Loucy (cell line): ENCODE measurements around the gene WDR5B.

Source experiments
- EZH2phosphoT487 ChIP-seq: fragments of 200-600 bp; IDR thresholded peaks from 2 replicates; pipeline ENCODE4 v1.6.1; 2018; ENCODE audit warnings: antibody characterized with exemption, mild to moderate bottlenecking, moderate library complexity, borderline replicate concordance
- TF ChIP-seq, protein P1 (sequence below): fragments of 200-600 bp; sonication (generic); conservative IDR thresholded peaks from 2 replicates; pipeline ENCODE4 v1.5.1; 2014; ENCODE audit warnings: mild to moderate bottlenecking, antibody characterized with exemption, low read length

DNA sequence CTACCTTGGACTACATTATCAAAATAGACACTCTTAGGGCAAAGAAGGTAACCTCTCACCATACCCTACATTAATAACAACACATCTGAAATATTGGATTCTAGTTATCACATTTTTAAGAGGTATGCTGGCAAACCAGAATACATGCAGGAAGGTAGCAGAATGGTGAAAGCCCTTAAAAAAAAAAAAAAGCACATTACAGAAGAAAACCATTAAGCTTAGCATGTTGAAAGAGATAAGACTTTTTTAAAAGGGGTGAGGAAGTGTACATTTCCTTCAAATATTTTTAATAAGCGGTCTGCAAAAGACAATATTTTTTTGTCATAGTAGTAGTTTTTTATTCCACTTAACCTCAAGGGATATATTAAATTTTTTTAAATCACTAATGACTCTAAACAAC, 46.5 kb upstream of the WDR5B start:
- TF ChIP-seq, protein P1, sequence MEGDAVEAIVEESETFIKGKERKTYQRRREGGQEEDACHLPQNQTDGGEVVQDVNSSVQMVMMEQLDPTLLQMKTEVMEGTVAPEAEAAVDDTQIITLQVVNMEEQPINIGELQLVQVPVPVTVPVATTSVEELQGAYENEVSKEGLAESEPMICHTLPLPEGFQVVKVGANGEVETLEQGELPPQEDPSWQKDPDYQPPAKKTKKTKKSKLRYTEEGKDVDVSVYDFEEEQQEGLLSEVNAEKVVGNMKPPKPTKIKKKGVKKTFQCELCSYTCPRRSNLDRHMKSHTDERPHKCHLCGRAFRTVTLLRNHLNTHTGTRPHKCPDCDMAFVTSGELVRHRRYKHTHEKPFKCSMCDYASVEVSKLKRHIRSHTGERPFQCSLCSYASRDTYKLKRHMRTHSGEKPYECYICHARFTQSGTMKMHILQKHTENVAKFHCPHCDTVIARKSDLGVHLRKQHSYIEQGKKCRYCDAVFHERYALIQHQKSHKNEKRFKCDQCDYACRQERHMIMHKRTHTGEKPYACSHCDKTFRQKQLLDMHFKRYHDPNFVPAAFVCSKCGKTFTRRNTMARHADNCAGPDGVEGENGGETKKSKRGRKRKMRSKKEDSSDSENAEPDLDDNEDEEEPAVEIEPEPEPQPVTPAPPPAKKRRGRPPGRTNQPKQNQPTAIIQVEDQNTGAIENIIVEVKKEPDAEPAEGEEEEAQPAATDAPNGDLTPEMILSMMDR: no peak
- no peak for TF ChIP-seq EZH2phosphoT487
